Activated CD4-positive, alpha-beta T cell treated with anti-CD3 and anti-CD28 coated beads, Interleukin-2, amount 10 ng/mL, durations not matched to agents 24 days and 14 days (primary cell): ENCODE data around the gene PXN. TPM values are rescaled to one million over a fixed set of nuclear protein-coding genes. Genes with fewer than 3 reads are reported as not detected.
"Not testable (repeated sequence)": the region's sequence is repeated elsewhere in the genome, so short reads cannot be mapped to it uniquely, and the experiment has no call there.

Experiments used
- DNase-seq: peaks from one replicate; pipeline ENCODE4 v3.0.0; 2022
- H3K27ac Mint-ChIP-seq: one replicate; pipeline ENCODE4 v1.8.0; 2022; ENCODE audit warnings: mild to moderate bottlenecking, mixed read lengths
- H3K27me3 Mint-ChIP-seq: one replicate; pipeline ENCODE4 v1.8.0; 2022; ENCODE audit warnings: mixed read lengths
- H3K36me3 Mint-ChIP-seq: one replicate; pipeline ENCODE4 v1.8.0; 2022; ENCODE audit warnings: low read depth, mild to moderate bottlenecking, mixed read lengths
- H3K4me1 Mint-ChIP-seq: one replicate; pipeline ENCODE4 v1.8.0; 2021; ENCODE audit warnings: mixed read lengths
- H3K4me3 Mint-ChIP-seq: one replicate; pipeline ENCODE4 v1.8.0; 2022; ENCODE audit warnings: mild to moderate bottlenecking, moderate library complexity, mixed read lengths
- H3K9me3 Mint-ChIP-seq: one replicate; pipeline ENCODE4 v1.8.0; 2021; ENCODE audit warnings: mixed read lengths
- intact Hi-C: fragments of 100-400 bp; cut with micrococcal nuclease; formaldehyde crosslinking; loops from one replicate; pipeline ENCODE4 v1.15.1; 2023
- total RNA-seq: library from RNA; stranded (reverse); gene quantifications from 2 replicates; pipeline ENCODE4 v1.2.3, GENCODE V29; 2022

PXN gene
- total RNA-seq, 1 donor from 2014 or later: 48.4 TPM

GRCh38 chr12:120241561-120242274, 23.8 kb downstream of the PXN start:
- Mint-ChIP-seq H3K27me3 (no peaks in the 10 kb centered on the region), H3K9me3 (no peaks in the 10 kb centered on the region), H3K27ac (peak overlapping the region; percentile 8), H3K36me3 (peaks cover 12% of the 10 kb centered on the region), H3K4me3 (no peak overlapping the region), H3K4me1 (peaks cover 37% of the 10 kb centered on the region)
- intact Hi-C loops: no loop called here
- DNase-seq: no peak

GRCh38 chr12:120240495-120240833, 25.1 kb downstream of the PXN start:
- Mint-ChIP-seq H3K36me3 (peaks cover 13% of the 10 kb centered on the region), H3K4me3 (no peak overlapping the region), H3K4me1 (peaks cover 45% of the 10 kb centered on the region), H3K27ac (no peak overlapping the region), H3K27me3 (no peaks in the 10 kb centered on the region), H3K9me3 (no peaks in the 10 kb centered on the region)
- intact Hi-C loops: no loop called here
- DNase-seq: no peak

- intact Hi-C loops: no loop called here
- no peak for DNase-seq
- H3K36me3 Mint-ChIP-seq: peaks cover 10% of the 10 kb centered on the region
Observed at GRCh38 chr12:120239776-120240494, 25.6 kb downstream of the PXN start.

GRCh38 chr12:120238839-120239445, 26.6 kb downstream of the PXN start:
- peaks cover 8% of the 10 kb centered on the region for H3K36me3 Mint-ChIP-seq
- peaks cover 51% of the 10 kb centered on the region for H3K4me1 Mint-ChIP-seq
- DNase-seq: no peak
- intact Hi-C loops: no loop called here
- no peak overlapping the region for H3K27ac Mint-ChIP-seq
- no peak overlapping the region for H3K4me3 Mint-ChIP-seq
- H3K27me3 Mint-ChIP-seq: no peaks in the 10 kb centered on the region
- no peaks in the 10 kb centered on the region for H3K9me3 Mint-ChIP-seq

More at GRCh38 chr12:120239776-120240494, 25.6 kb downstream of the PXN start:
- Mint-ChIP-seq H3K4me1 (peaks cover 45% of the 10 kb centered on the region), H3K27ac (no peak overlapping the region), H3K4me3 (no peak overlapping the region), H3K27me3 (no peaks in the 10 kb centered on the region), H3K9me3 (no peaks in the 10 kb centered on the region)

GRCh38 chr12:120238217-120238616, 27.3 kb downstream of the PXN start:
- intact Hi-C loops: no loop called here
- H3K4me3 Mint-ChIP-seq: no peak overlapping the region
- H3K27ac Mint-ChIP-seq: no peak overlapping the region
- H3K36me3 Mint-ChIP-seq: peaks cover 8% of the 10 kb centered on the region
- no peaks in the 10 kb centered on the region for H3K27me3 Mint-ChIP-seq
- H3K9me3 Mint-ChIP-seq: no peaks in the 10 kb centered on the region
- peaks cover 52% of the 10 kb centered on the region for H3K4me1 Mint-ChIP-seq
- DNase-seq: no peak

GRCh38 chr12:120237360-120238171, 28.0 kb downstream of the PXN start:
- peaks cover 53% of the 10 kb centered on the region for H3K4me1 Mint-ChIP-seq
- H3K27ac Mint-ChIP-seq: peak overlapping the region; percentile 25
- H3K27me3 Mint-ChIP-seq: no peaks in the 10 kb centered on the region
- peaks cover 8% of the 10 kb centered on the region for H3K36me3 Mint-ChIP-seq
- DNase-seq: no peak
- intact Hi-C loops: no loop called here
- no peak overlapping the region for H3K4me3 Mint-ChIP-seq
- H3K9me3 Mint-ChIP-seq: no peaks in the 10 kb centered on the region

GRCh38 chr12:120236809-120237208, 28.7 kb downstream of the PXN start:
- H3K27me3 Mint-ChIP-seq, intact Hi-C loops, H3K9me3 Mint-ChIP-seq, H3K27ac Mint-ChIP-seq, H3K4me3 Mint-ChIP-seq, H3K36me3 Mint-ChIP-seq, DNase-seq: not testable (repeated sequence)
- peaks cover 60% of the 10 kb centered on the region for H3K4me1 Mint-ChIP-seq

- no peak for DNase-seq
- peaks cover 2% of the 10 kb centered on the region for H3K36me3 Mint-ChIP-seq
- no peaks in the 10 kb centered on the region for H3K27me3 Mint-ChIP-seq
- H3K9me3 Mint-ChIP-seq: no peaks in the 10 kb centered on the region
- intact Hi-C loops: no loop called here
- H3K4me1 Mint-ChIP-seq: peaks cover 64% of the 10 kb centered on the region
- H3K27ac Mint-ChIP-seq: peak overlapping the region; percentile 72
- H3K4me3 Mint-ChIP-seq: no peak overlapping the region
Observed at GRCh38 chr12:120235369-120236323, 29.9 kb downstream of the PXN start.

- Mint-ChIP-seq H3K36me3 (peaks cover 2% of the 10 kb centered on the region), H3K27me3 (no peaks in the 10 kb centered on the region), H3K4me1 (peaks cover 67% of the 10 kb centered on the region), H3K9me3 (no peaks in the 10 kb centered on the region), H3K4me3 (no peak overlapping the region), H3K27ac (peak overlapping the region; percentile 24)
- DNase-seq: no peak
- intact Hi-C loops: no loop called here
Observed at GRCh38 chr12:120234643-120235368, 30.7 kb downstream of the PXN start.

GRCh38 chr12:120231316-120232011, 34.1 kb downstream of the PXN start:
- H3K9me3 Mint-ChIP-seq: no peaks in the 10 kb centered on the region
- H3K4me3 Mint-ChIP-seq: peak overlapping the region; percentile 86
- peak overlapping the region; percentile 96 for H3K27ac Mint-ChIP-seq
- peaks cover 2% of the 10 kb centered on the region for H3K36me3 Mint-ChIP-seq
- peak; percentile 90 for DNase-seq
- H3K4me1 Mint-ChIP-seq: peaks cover 83% of the 10 kb centered on the region
- H3K27me3 Mint-ChIP-seq: no peaks in the 10 kb centered on the region
- intact Hi-C loops: loop anchor here (1.0 to 2.0 kb wide), 2 partner anchors 21 to 29 kb away; no protein-coding TSS in a partner anchor

GRCh38 chr12:120230974-120231315, 34.6 kb downstream of the PXN start:
- intact Hi-C loops: loop anchor here (1.0 to 2.0 kb wide), 2 partner anchors 21 to 28 kb away; no protein-coding TSS in a partner anchor
- Mint-ChIP-seq H3K36me3 (peaks cover 2% of the 10 kb centered on the region), H3K9me3 (no peaks in the 10 kb centered on the region), H3K27me3 (no peaks in the 10 kb centered on the region), H3K4me3 (peak overlapping the region; percentile 86), H3K4me1 (peaks cover 84% of the 10 kb centered on the region), H3K27ac (peak overlapping the region; percentile 96)
- DNase-seq: no peak
